ENCODE results near the gene KRTAP1-5.

DNA sequence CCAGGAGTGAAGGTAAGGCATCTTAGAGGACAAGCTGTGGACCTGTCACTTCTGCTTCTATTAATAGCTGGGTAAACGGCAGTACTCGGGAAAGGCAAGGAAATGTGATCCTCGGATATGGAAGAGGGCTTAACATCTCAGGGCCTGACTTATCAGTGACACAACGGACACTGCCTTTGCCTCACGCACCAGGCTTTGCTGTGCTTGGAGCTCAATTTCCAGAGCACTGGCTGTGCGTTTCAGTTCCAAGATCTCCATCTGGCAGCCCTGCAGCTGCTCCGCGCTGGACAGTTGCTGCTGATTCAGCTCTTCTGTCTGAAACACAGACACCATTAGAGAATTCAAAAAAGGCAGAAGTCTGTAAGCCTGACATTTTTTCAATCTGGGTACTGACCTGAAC, 46.4 kb downstream of the KRTAP1-5 start:
- no peak for TF ChIP-seq CTCF (IDR thresholded peaks at IDR 0.05)
- TF ChIP-seq POLR2AphosphoS5 (IDR thresholded peaks at IDR 0.05; ENCODE audit: low read depth, low read length), result no peak
